SIG-M5 treated with dmso at 0.1 percent for 504 hours (cell line): ENCODE data around the gene TTC13.

Experiments
- DNase-seq: peaks from one replicate; lab custom pipeline; 2025; ENCODE audit not compliant: unreplicated experiment; lab: John Stamatoyannopoulos, UW

The TTC13 gene

DNA sequence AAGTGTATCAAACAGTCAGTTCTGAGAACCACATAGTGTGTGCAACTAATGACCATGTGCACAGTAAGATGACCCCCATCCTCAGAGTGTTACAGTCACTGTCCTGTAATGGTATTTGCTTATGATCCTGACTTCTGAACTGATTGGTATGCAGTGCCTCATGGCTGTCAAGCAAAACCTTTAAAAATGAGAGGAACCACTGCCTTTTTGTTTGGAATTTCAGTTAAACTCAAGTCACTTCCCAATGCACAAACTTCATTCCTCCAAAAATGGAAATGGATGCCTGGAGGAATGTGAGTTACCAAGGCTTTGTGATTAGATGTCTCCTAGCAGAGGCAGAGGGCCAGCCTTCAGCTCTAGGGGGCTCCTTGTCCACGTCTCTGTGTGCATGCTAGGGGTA lies 120.8 kb downstream of the TTC13 start:
- no peak for DNase-seq

- DNase-seq: no peak
These were observed 121.6 kb downstream of the TTC13 start for GRCh38 chr1:230857077-230857476.
